ENCODE measurements around the gene BRIX1.
"Not testable (repeated sequence)": the region's sequence is repeated elsewhere in the genome, so short reads cannot be mapped to it uniquely, and the experiment has no call there.

The BRIX1 gene

DNA sequence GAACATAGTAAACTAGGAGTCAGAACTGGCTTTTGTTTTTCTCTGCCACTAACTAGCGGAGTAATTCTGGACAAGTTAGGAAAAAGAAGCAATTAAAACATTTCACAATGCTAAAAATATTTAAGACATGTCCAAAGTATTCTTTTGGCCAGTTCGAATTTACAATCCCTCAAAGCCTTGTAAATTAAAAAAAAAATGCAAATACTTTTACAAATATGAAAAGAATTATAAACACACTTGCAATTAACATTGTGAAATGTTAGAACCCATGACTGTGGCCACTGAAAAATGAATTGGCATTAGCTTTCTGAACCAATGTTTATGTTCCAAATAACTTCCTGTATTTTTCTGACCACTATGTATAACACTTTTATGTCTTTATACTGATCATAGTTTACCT is 2.4 kb upstream of the BRIX1 start:
- Histone ChIP-seq H3K4me1 (ENCODE audit: control insufficient read depth in 1 of 2, insufficient read depth in 2 of 2, low read length in 2 of 2) (peaks cover 21 to 24% of the 10 kb centered on the region in 2 donors), H3K27ac (ENCODE audit: low read depth, low read length) (no peak overlapping the region), H3K4me3 (ENCODE audit: low read depth in 1 of 2, low read length in 2 of 2) (no peak overlapping the region)

DNA sequence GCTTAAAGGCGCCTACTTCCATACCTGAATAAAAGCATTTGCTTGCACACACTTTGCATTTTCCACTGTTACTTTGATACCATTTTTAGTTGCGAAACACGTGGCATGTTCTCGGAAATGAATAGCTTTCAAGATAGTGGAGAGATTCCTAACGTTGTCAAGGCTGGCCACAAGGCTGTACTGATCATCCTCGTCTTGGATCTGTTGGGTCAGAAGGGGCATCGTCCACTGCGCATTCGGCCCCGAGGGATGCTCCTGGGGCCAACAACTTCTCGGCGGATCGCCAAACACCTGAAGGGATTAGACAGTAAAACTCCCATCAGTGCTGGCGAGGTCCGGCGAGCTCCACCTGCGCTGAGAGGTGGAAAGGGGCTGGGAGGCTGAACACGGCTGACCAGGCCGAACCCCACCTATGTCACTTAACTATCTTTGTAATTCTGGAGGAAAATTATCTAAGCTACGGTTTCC is 806 bp upstream of the BRIX1 start:
- H3K27ac ChIP-seq (ENCODE audit: low read depth, low read length): peak overlapping the region; percentile 52

More for the DNA sequence above, 2.4 kb upstream of the BRIX1 start:
- H3K36me3 ChIP-seq (ENCODE audit: control insufficient read depth in 1 of 2, insufficient read depth in 2 of 2, low read length in 2 of 2): peaks cover 17 to 34% of the 10 kb centered on the region in 2 donors
- H3K9ac ChIP-seq (ENCODE audit: low read depth in 1 of 2, low read length in 2 of 2): no peak overlapping the region
- H3K9me3 ChIP-seq (ENCODE audit: control insufficient read depth in 1 of 2, low read length in 2 of 2): no peaks in the 10 kb centered on the region
- H3K27me3 ChIP-seq (ENCODE audit: control insufficient read depth in 1 of 2, insufficient read depth in 2 of 2, low read length in 2 of 2): no peaks in the 10 kb centered on the region

DNA sequence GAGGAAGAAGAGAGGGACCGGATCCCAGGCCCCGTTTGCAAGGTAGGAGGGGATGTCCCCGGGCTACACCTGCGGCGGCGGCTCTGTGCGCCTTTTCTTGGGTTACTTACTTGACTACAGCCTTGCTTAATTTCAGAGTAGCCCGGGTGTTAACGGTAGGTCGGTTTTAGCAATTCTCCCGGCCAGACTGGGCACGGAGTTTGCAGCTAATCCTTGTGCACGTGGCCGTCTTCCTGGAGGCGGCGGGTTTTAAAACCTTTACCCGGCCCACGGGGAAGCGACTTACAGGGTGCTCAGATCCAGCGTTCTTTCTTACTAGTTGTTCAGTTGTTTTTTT is 313 bp downstream of the BRIX1 start:
- Histone ChIP-seq H3K9me3 (ENCODE audit: control insufficient read depth in 1 of 2, low read length in 2 of 2) (no peaks in the 10 kb centered on the region), H3K9ac (ENCODE audit: low read depth in 1 of 2, low read length in 2 of 2) (peak overlapping the region; percentile 83 to 94), H3K4me1 (ENCODE audit: control insufficient read depth in 1 of 2, insufficient read depth in 2 of 2, low read length in 2 of 2) (peaks cover 21 to 24% of the 10 kb centered on the region in 2 donors), H3K27me3 (ENCODE audit: control insufficient read depth in 1 of 2, insufficient read depth in 2 of 2, low read length in 2 of 2) (no peaks in the 10 kb centered on the region), H3K36me3 (ENCODE audit: control insufficient read depth in 1 of 2, insufficient read depth in 2 of 2, low read length in 2 of 2) (peaks cover 16 to 29% of the 10 kb centered on the region in 2 donors), H3K4me3 (ENCODE audit: low read depth in 1 of 2, low read length in 2 of 2) (peak overlapping the region; percentile 94 to 100), H3K27ac (ENCODE audit: low read depth, low read length) (no peak overlapping the region)

More for the DNA sequence above, 806 bp upstream of the BRIX1 start:
- peak overlapping the region; percentile 83 to 94 for H3K9ac ChIP-seq (ENCODE audit: low read depth in 1 of 2, low read length in 2 of 2)
- H3K27me3 ChIP-seq (ENCODE audit: control insufficient read depth in 1 of 2, insufficient read depth in 2 of 2, low read length in 2 of 2): no peaks in the 10 kb centered on the region
- peak overlapping the region; percentile 94 to 100 for H3K4me3 ChIP-seq (ENCODE audit: low read depth in 1 of 2, low read length in 2 of 2)
- H3K36me3 ChIP-seq (ENCODE audit: control insufficient read depth in 1 of 2, insufficient read depth in 2 of 2, low read length in 2 of 2): peaks cover 13 to 28% of the 10 kb centered on the region in 2 donors
- H3K4me1 ChIP-seq (ENCODE audit: control insufficient read depth in 1 of 2, insufficient read depth in 2 of 2, low read length in 2 of 2): peaks cover 21 to 24% of the 10 kb centered on the region in 2 donors
- H3K9me3 ChIP-seq (ENCODE audit: control insufficient read depth in 1 of 2, low read length in 2 of 2): no peaks in the 10 kb centered on the region

DNA sequence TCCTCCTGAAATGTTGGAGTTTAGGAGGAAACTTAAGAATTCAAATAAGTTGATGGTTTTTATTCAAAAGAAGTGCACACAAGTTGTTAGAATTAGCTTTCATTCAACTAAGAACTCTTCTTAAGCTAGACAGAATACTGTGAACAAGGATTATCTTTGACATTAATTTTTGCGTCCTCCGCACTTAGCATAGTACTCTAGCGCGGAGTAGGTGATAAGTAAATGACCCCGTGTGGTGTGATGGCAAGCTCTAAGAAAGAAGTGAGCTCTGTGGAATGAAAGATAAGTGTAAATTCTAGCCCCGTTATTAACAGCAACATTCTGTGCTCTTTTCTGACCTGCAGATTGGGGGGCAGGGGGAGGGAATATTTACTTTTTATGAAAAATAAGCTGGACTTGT is 1.0 kb downstream of the BRIX1 start:
- no peak overlapping the region for H3K27ac ChIP-seq (ENCODE audit: low read depth, low read length)
- peak overlapping the region; percentile 83 to 94 for H3K9ac ChIP-seq (ENCODE audit: low read depth in 1 of 2, low read length in 2 of 2)
- peaks cover 21 to 24% of the 10 kb centered on the region in 2 donors for H3K4me1 ChIP-seq (ENCODE audit: control insufficient read depth in 1 of 2, insufficient read depth in 2 of 2, low read length in 2 of 2)
- no peaks in the 10 kb centered on the region for H3K9me3 ChIP-seq (ENCODE audit: control insufficient read depth in 1 of 2, low read length in 2 of 2)
- peaks cover 9 to 29% of the 10 kb centered on the region in 2 donors for H3K36me3 ChIP-seq (ENCODE audit: control insufficient read depth in 1 of 2, insufficient read depth in 2 of 2, low read length in 2 of 2)
- no peaks in the 10 kb centered on the region for H3K27me3 ChIP-seq (ENCODE audit: control insufficient read depth in 1 of 2, insufficient read depth in 2 of 2, low read length in 2 of 2)
- H3K4me3 ChIP-seq (ENCODE audit: low read depth in 1 of 2, low read length in 2 of 2): peak overlapping the region; percentile 94 to 100

DNA sequence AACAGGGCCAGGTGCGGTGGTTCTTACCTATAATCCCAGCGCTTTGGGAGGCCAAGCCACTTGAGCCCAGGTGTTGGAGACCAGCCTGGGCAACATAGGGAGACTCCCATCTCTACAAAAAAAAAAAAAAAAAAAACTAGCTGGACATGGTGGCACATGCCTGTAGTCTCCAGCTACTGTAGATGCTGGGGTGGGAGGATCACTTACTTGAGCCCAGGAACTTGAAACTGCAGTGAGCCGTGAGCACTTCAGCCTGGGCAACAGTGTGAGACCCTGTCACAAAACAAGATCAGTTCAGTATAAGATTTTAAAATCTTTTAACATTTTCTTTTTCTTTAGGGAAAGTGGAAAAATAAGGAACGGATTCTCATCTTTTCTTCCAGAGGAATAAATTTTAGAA is 2.5 kb downstream of the BRIX1 start:
- H3K36me3 ChIP-seq (ENCODE audit: control insufficient read depth in 1 of 2, insufficient read depth in 2 of 2, low read length in 2 of 2): peaks cover 8 to 30% of the 10 kb centered on the region in 2 donors
- no peak overlapping the region for H3K4me3 ChIP-seq (ENCODE audit: low read depth in 1 of 2, low read length in 2 of 2)
- no peaks in the 10 kb centered on the region for H3K9me3 ChIP-seq (ENCODE audit: control insufficient read depth in 1 of 2, low read length in 2 of 2)
- peaks cover 21 to 24% of the 10 kb centered on the region in 2 donors for H3K4me1 ChIP-seq (ENCODE audit: control insufficient read depth in 1 of 2, insufficient read depth in 2 of 2, low read length in 2 of 2)
- H3K27ac ChIP-seq (ENCODE audit: low read depth, low read length): no peak overlapping the region
- no peak overlapping the region for H3K9ac ChIP-seq (ENCODE audit: low read depth in 1 of 2, low read length in 2 of 2)
- no peaks in the 10 kb centered on the region for H3K27me3 ChIP-seq (ENCODE audit: control insufficient read depth in 1 of 2, insufficient read depth in 2 of 2, low read length in 2 of 2)

DNA sequence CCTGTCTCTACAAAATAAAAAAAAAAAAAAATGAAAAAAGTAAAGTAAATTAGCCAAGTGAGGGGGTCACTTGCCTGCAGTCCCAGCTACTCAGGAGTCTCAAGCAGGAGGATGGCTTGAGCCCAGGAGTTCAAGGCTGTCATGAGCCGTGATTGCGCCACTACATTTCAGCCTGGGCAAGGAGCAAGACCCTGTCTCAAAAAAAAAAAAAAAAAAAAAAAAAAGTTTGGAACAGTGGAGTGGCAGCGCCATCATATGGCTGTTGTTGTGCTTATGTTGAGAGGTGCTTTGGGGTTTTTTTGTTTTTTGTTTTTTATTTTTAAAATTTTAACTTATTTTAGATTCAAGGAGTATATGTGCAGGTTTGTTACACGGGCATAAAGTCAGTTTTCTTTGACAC is 3.6 kb downstream of the BRIX1 start:
- H3K9ac ChIP-seq (ENCODE audit: low read depth in 1 of 2, low read length in 2 of 2): no peak overlapping the region
- H3K36me3 ChIP-seq (ENCODE audit: control insufficient read depth in 1 of 2, insufficient read depth in 2 of 2, low read length in 2 of 2): peaks cover 8 to 34% of the 10 kb centered on the region in 2 donors
- H3K4me3 ChIP-seq (ENCODE audit: low read depth in 1 of 2, low read length in 2 of 2): no peak overlapping the region
- no peaks in the 10 kb centered on the region for H3K27me3 ChIP-seq (ENCODE audit: control insufficient read depth in 1 of 2, insufficient read depth in 2 of 2, low read length in 2 of 2)
- peaks cover 18 to 19% of the 10 kb centered on the region in 2 donors for H3K4me1 ChIP-seq (ENCODE audit: control insufficient read depth in 1 of 2, insufficient read depth in 2 of 2, low read length in 2 of 2)
- no peaks in the 10 kb centered on the region for H3K9me3 ChIP-seq (ENCODE audit: control insufficient read depth in 1 of 2, low read length in 2 of 2)
- no peak overlapping the region for H3K27ac ChIP-seq (ENCODE audit: low read depth, low read length)

DNA sequence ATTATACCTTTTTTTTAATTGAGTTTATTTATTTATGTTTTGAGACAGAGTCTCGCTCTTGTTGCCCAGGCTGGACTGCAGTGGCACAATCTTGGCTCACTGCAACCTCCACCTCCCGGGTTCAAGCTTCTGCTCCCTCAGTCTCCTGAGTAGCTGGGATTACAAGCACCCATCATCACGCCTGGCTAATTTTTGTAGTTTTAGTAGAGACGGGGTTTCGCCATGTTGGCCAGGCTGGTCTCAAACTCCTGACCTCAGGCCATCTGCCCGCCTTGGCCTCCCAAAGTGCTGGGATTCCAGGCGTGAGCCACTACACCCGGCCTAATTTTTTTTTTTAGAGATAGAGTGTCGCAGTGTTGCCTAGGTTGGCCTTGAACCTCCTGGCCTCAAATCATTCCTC is 7.7 kb downstream of the BRIX1 start:
- H3K27me3 ChIP-seq (ENCODE audit: control insufficient read depth in 1 of 2, insufficient read depth in 2 of 2, low read length in 2 of 2); H3K4me1 ChIP-seq (ENCODE audit: control insufficient read depth in 1 of 2, insufficient read depth in 2 of 2, low read length in 2 of 2); H3K9ac ChIP-seq (ENCODE audit: low read depth in 1 of 2, low read length in 2 of 2); H3K4me3 ChIP-seq (ENCODE audit: low read depth in 1 of 2, low read length in 2 of 2); H3K27ac ChIP-seq (ENCODE audit: low read depth, low read length); H3K9me3 ChIP-seq (ENCODE audit: control insufficient read depth in 1 of 2, low read length in 2 of 2): not testable (repeated sequence)
- peaks cover 17 to 54% of the 10 kb centered on the region in 2 donors for H3K36me3 ChIP-seq (ENCODE audit: control insufficient read depth in 1 of 2, insufficient read depth in 2 of 2, low read length in 2 of 2)

DNA sequence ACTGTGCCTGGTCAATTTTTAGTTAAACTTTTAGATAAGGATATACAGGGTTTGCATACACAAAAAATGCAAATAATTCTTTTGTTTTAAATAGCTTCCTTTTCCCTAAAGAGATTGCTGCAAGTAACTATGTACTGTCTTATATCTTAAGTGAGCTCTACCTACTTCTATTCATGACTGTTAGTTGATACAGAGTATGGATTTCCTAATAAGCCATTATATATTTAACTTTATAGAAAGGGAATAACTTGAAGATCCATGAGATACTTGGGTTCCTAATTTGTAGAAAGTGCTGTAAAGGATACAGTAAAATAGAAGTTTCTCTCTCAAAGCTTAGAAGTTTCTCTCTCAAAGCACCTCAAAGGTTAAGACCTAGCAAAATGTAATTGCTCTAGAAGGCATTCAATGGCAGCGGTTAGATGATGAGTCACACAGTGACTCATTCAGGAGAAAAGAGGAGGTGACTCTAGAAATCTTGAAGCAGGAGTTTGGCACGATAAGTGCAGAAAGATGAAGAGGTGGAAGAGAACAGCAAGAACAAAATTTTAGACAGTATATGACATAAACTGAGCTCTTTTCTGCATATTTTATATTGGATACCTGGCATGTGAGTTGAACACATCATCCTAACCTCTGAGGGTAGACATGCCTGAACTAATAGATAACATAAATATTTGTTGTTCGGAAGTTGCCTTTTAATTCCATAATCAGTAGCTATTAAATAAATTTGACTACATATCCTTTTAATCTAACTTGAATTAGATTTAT is 8.4 kb downstream of the BRIX1 start:
- H3K4me3 ChIP-seq (ENCODE audit: low read depth in 1 of 2, low read length in 2 of 2): no peak overlapping the region
- H3K4me1 ChIP-seq (ENCODE audit: control insufficient read depth in 1 of 2, insufficient read depth in 2 of 2, low read length in 2 of 2): peaks cover 4 to 7% of the 10 kb centered on the region in 2 donors
- H3K9ac ChIP-seq (ENCODE audit: low read depth in 1 of 2, low read length in 2 of 2): no peak overlapping the region
- no peak overlapping the region for H3K27ac ChIP-seq (ENCODE audit: low read depth, low read length)
- H3K36me3 ChIP-seq (ENCODE audit: control insufficient read depth in 1 of 2, insufficient read depth in 2 of 2, low read length in 2 of 2): peaks cover 17 to 54% of the 10 kb centered on the region in 2 donors
- H3K27me3 ChIP-seq (ENCODE audit: control insufficient read depth in 1 of 2, insufficient read depth in 2 of 2, low read length in 2 of 2): no peaks in the 10 kb centered on the region
- H3K9me3 ChIP-seq (ENCODE audit: control insufficient read depth in 1 of 2, low read length in 2 of 2): no peaks in the 10 kb centered on the region

DNA sequence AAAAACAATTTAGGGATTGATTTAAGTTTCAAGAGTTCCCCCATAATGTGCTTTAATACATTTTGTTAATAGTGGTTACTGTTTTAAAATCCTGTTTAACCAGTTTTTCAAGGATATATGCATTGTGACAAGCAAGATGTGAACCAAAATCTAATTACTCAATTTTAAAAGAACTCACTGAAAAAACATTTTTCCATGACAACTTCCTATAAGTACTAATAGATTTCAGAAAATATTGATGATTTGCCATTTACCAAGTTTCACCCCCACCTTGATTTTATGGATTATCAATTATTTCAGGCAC is 8.9 kb downstream of the BRIX1 start:
- peaks cover 17 to 54% of the 10 kb centered on the region in 2 donors for H3K36me3 ChIP-seq (ENCODE audit: control insufficient read depth in 1 of 2, insufficient read depth in 2 of 2, low read length in 2 of 2)
- no peak overlapping the region for H3K27ac ChIP-seq (ENCODE audit: low read depth, low read length)

DNA sequence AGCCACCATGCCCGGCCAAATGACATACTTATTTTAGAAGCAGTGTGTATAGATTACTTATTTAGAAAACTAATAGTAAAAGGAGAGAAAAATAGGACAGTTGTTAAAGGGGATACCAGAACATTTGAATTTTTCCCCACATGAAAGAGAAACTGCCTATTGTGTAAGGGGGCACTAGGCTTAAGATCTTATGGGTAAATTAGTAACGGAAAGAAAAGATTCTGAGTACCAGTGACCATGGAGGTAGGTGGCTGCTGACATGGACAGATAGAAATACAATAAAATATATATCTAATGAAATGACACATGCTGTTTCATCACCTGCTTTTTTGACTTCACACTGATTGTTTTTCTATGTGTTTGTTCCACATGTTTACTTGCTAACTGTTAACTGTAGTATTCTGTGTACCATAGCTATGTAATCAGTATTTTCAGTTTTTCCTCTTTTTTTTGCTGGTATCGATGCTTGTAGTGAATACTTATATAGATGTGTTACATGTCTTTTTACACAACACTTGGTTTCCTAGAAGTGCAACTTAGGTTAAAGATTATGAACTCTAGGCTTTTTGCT is 10.9 kb downstream of the BRIX1 start:
- Histone ChIP-seq H3K4me1 (ENCODE audit: control insufficient read depth in 1 of 2, insufficient read depth in 2 of 2, low read length in 2 of 2) (peaks cover 13 to 16% of the 10 kb centered on the region in 2 donors), H3K9me3 (ENCODE audit: control insufficient read depth in 1 of 2, low read length in 2 of 2) (no peaks in the 10 kb centered on the region), H3K4me3 (ENCODE audit: low read depth in 1 of 2, low read length in 2 of 2) (no peak overlapping the region), H3K9ac (ENCODE audit: low read depth in 1 of 2, low read length in 2 of 2) (no peak overlapping the region), H3K27ac (ENCODE audit: low read depth, low read length) (no peak overlapping the region), H3K27me3 (ENCODE audit: control insufficient read depth in 1 of 2, insufficient read depth in 2 of 2, low read length in 2 of 2) (no peaks in the 10 kb centered on the region), H3K36me3 (ENCODE audit: control insufficient read depth in 1 of 2, insufficient read depth in 2 of 2, low read length in 2 of 2) (peaks cover 13 to 39% of the 10 kb centered on the region in 2 donors)

More for the DNA sequence above, 8.9 kb downstream of the BRIX1 start:
- Histone ChIP-seq H3K9me3 (ENCODE audit: control insufficient read depth in 1 of 2, low read length in 2 of 2) (no peaks in the 10 kb centered on the region), H3K4me1 (ENCODE audit: control insufficient read depth in 1 of 2, insufficient read depth in 2 of 2, low read length in 2 of 2) (peaks cover 5 to 8% of the 10 kb centered on the region in 2 donors), H3K4me3 (ENCODE audit: low read depth in 1 of 2, low read length in 2 of 2) (no peak overlapping the region), H3K27me3 (ENCODE audit: control insufficient read depth in 1 of 2, insufficient read depth in 2 of 2, low read length in 2 of 2) (no peaks in the 10 kb centered on the region), H3K9ac (ENCODE audit: low read depth in 1 of 2, low read length in 2 of 2) (no peak overlapping the region)
